CD4-positive, alpha-beta T cell treated with Interferon gamma for 1 hour (primary cell): ENCODE data around the gene CYP26C1.

ENCODE experiments used
- DNase-seq: peaks from one replicate; pipeline ENCODE4 v3.0.0-alpha.2; 2020

The CYP26C1 gene

GRCh38 chr10:93064874-93065660 lies 4.5 kb downstream of the CYP26C1 start:
- no peak for DNase-seq

GRCh38 chr10:93065675-93066543 lies 5.3 kb downstream of the CYP26C1 start:
- DNase-seq: no peak

GRCh38 chr10:93066544-93066913 lies 5.9 kb downstream of the CYP26C1 start:
- no peak for DNase-seq

GRCh38 chr10:93067443-93068365 lies 7.1 kb downstream of the CYP26C1 start:
- DNase-seq: no peak

- no peak for DNase-seq
Measured at GRCh38 chr10:93068411-93069244, 8.0 kb downstream of the CYP26C1 start.

GRCh38 chr10:93069245-93069561 lies 8.6 kb downstream of the CYP26C1 start:
- no peak for DNase-seq

- DNase-seq: no peak
Measured at GRCh38 chr10:93070378-93071176, 10.0 kb downstream of the CYP26C1 start.

- DNase-seq: no peak
Measured at GRCh38 chr10:93071177-93071472, 10.5 kb downstream of the CYP26C1 start.

GRCh38 chr10:93071674-93072224 lies 11.2 kb downstream of the CYP26C1 start:
- DNase-seq: no peak

GRCh38 chr10:93072225-93072712 lies 11.7 kb downstream of the CYP26C1 start:
- DNase-seq: no peak

- no peak for DNase-seq
Measured at GRCh38 chr10:93072713-93073538, 12.3 kb downstream of the CYP26C1 start.

- DNase-seq: no peak
Measured at GRCh38 chr10:93073539-93074146, 13.0 kb downstream of the CYP26C1 start, which contains the start of gene CYP26A1. TSS of gene CYP26A1 (plus strand) at chr10:93073893. CDS start at chr10:93073935, 42 bp downstream.

- DNase-seq: no peak
Measured at GRCh38 chr10:93074147-93074596, 13.6 kb downstream of the CYP26C1 start.

- DNase-seq: no peak
Measured at GRCh38 chr10:93074597-93075368, 14.2 kb downstream of the CYP26C1 start.

GRCh38 chr10:93075369-93076221 lies 15.0 kb downstream of the CYP26C1 start:
- DNase-seq: no peak

- no peak for DNase-seq
Measured at GRCh38 chr10:93076871-93077270, 16.3 kb downstream of the CYP26C1 start.

GRCh38 chr10:93077860-93078337 lies 17.3 kb downstream of the CYP26C1 start:
- DNase-seq: no peak
